GM04503 (cell line): ENCODE results near the gene ENAH.

Source experiments
- DNase-seq: peaks from one replicate; pipeline ENCODE4 v3.0.0-alpha.2; 2012; ENCODE audit warnings: low read depth

ENAH gene

GRCh38 chr1:225559902-225560301 is 93.0 kb downstream of the ENAH start:
- DNase-seq = no peak

- no peak for DNase-seq
Measured at GRCh38 chr1:225559326-225559725, 93.6 kb downstream of the ENAH start.

- DNase-seq = no peak
Measured at GRCh38 chr1:225556694-225557093, 96.2 kb downstream of the ENAH start.

GRCh38 chr1:225555821-225556220 is 97.1 kb downstream of the ENAH start:
- no peak for DNase-seq

GRCh38 chr1:225554216-225554812 is 98.6 kb downstream of the ENAH start:
- no peak for DNase-seq

- no peak for DNase-seq
Measured at GRCh38 chr1:225549821-225550220, 103.1 kb downstream of the ENAH start.

GRCh38 chr1:225548140-225548857 is 104.6 kb downstream of the ENAH start:
- no peak for DNase-seq

GRCh38 chr1:225545649-225546048 is 107.3 kb downstream of the ENAH start:
- no peak for DNase-seq

- DNase-seq = no peak
Measured at GRCh38 chr1:225544924-225545323, 108.0 kb downstream of the ENAH start.

- DNase-seq = no peak
Measured at GRCh38 chr1:225544263-225544662, 108.7 kb downstream of the ENAH start.

GRCh38 chr1:225543350-225543749 is 109.6 kb downstream of the ENAH start:
- DNase-seq = no peak

GRCh38 chr1:225541383-225541782 is 111.5 kb downstream of the ENAH start:
- no peak for DNase-seq

GRCh38 chr1:225539575-225539974 is 113.3 kb downstream of the ENAH start:
- DNase-seq = no peak

GRCh38 chr1:225539069-225539468 is 113.9 kb downstream of the ENAH start:
- no peak for DNase-seq

- no peak for DNase-seq
Measured at GRCh38 chr1:225537554-225538251, 115.2 kb downstream of the ENAH start.

GRCh38 chr1:225535280-225535679 is 117.6 kb downstream of the ENAH start:
- DNase-seq = no peak

- DNase-seq = no peak
Measured at GRCh38 chr1:225534772-225535171, 118.2 kb downstream of the ENAH start.

GRCh38 chr1:225534135-225534534 is 118.8 kb downstream of the ENAH start:
- no peak for DNase-seq

GRCh38 chr1:225533238-225533637 is 119.7 kb downstream of the ENAH start:
- DNase-seq = no peak

GRCh38 chr1:225532240-225532944 is 120.5 kb downstream of the ENAH start:
- no peak for DNase-seq

GRCh38 chr1:225529726-225530125 is 123.2 kb downstream of the ENAH start:
- no peak for DNase-seq

- no peak for DNase-seq
Measured at GRCh38 chr1:225527575-225527974, 125.3 kb downstream of the ENAH start.

GRCh38 chr1:225526878-225527277 is 126.0 kb downstream of the ENAH start:
- no peak for DNase-seq
